ENCODE measurements around the gene PLK5. TPM values are rescaled to one million over a fixed set of nuclear protein-coding genes. Genes with fewer than 3 reads are reported as not detected.

The PLK5 gene
- total and polyA plus RNA-seq, 2 of the 4 experiments (the other 2 are of a cell fraction): not detected

- in situ Hi-C loops (cut with MboI; ENCODE audit: low sequenced_read_pairs) (no loop called here), dilution Hi-C loops (cut with HindIII; ENCODE audit: low sequenced_read_pairs, unreplicated experiment) (no loop called here), intact Hi-C loops (cut with micrococcal nuclease) (no loop called here)
- no peak overlapping the region; the same call in 1 of the 2 replicates for H2AK5ac ChIP-seq (ENCODE audit: low read depth, low read length)
- peak overlapping the region; percentile 93 for H2AK9ac ChIP-seq (replicated peaks; ENCODE audit: low read depth, low read length, poor library complexity)
- no peaks in the 10 kb centered on the region for H3K36me3 ChIP-seq (ENCODE audit: control insufficient read depth, insufficient read depth, low read length)
- peaks cover 10% of the 10 kb centered on the region; the same call in 1 of the 2 replicates for H3K27me3 ChIP-seq (ENCODE audit: control insufficient read depth, insufficient read depth, low read length)
- POLR2A ChIA-PET (ENCODE audit: unreplicated experiment): no interaction called here
- CTCF ChIA-PET: no interaction called here
- peak overlapping the region; percentile 73 for H3K14ac ChIP-seq (replicated peaks; ENCODE audit: low read depth, low read length)
- no peaks in the 10 kb centered on the region for H3K79me1 ChIP-seq (ENCODE audit: low read depth in 1 of 2, low read length in 2 of 2)
- 31% methylated on average over 13 of the region's 37 CpGs; no CpG with 5 or more reads in 1 of the 2 experiments for WGBS, 2 experiments (ENCODE audit: extremely low coverage in 2 of 2, insufficient read length in 1 of 2)
- H3K4me2 ChIP-seq (ENCODE audit: low read depth, low read length): peak overlapping the region; percentile 73
- peak overlapping the region; percentile 58 for H3K4me3 ChIP-seq (ENCODE audit: insufficient read depth, low read depth, low read length)
- H4K5ac ChIP-seq (ENCODE audit: low read depth, low read length): peak overlapping the region; percentile 12
- H4K91ac ChIP-seq (ENCODE audit: insufficient read depth, low read depth, low read length): peak overlapping the region; percentile 43; the same call in 1 of the 2 replicates
- H3K9me3 ChIP-seq (ENCODE audit: control insufficient read depth, insufficient read depth, low read length): no peaks in the 10 kb centered on the region
- no peak overlapping the region for H3K18ac ChIP-seq (ENCODE audit: low read depth, low read length)
- H2BK5ac ChIP-seq (ENCODE audit: low read depth, low read length, poor library complexity, severe bottlenecking): peak overlapping the region; percentile 47
- no TSS peak for BruUV-seq (replicated peaks)
- peak overlapping the region; percentile 77 for H3K4ac ChIP-seq (ENCODE audit: low read depth, low read length)
- no peaks in the 10 kb centered on the region for H3K9me1 ChIP-seq (ENCODE audit: insufficient read depth, low read length)
- H3K23ac ChIP-seq (ENCODE audit: low read depth, low read length): no peak overlapping the region
- peak overlapping the region; percentile 66 for H3K9ac ChIP-seq (ENCODE audit: low read depth, low read length)
- peak overlapping the region; percentile 68 for H3K27ac ChIP-seq (ENCODE audit: insufficient read depth, low read length)
- peak overlapping the region in 1 of 2 experiments; percentile 83; a peak in 2 of 4 replicates for H4K8ac ChIP-seq (ENCODE audit: low read depth in 2 of 2, low read length in 2 of 2)
- peak overlapping the region; percentile 99 for H2AFZ ChIP-seq (replicated peaks; ENCODE audit: low read length, poor library complexity)
- no peak for DNase-seq
- H3K56ac ChIP-seq (ENCODE audit: extremely low read depth, insufficient read depth, low read length): no peak overlapping the region
- no peak overlapping the region for H2BK15ac ChIP-seq (ENCODE audit: low read depth, low read length)
- ATAC-seq (ENCODE audit: low read depth): no peak
- peaks cover 3% of the 10 kb centered on the region; the same call in 1 of the 2 replicates for H4K20me1 ChIP-seq (ENCODE audit: insufficient read depth, low read length)
- peaks cover 9% of the 10 kb centered on the region for H3K4me1 ChIP-seq (ENCODE audit: control insufficient read depth, insufficient read depth, low read length)
- peak overlapping the region; percentile 60 for H2BK120ac ChIP-seq (ENCODE audit: low read depth, low read length)
- H2BK20ac ChIP-seq (ENCODE audit: low read depth, low read length): no peak overlapping the region
- TF ChIP-seq BHLHE40 (IDR thresholded peaks at IDR 0.05; ENCODE audit: low read depth, low read length) (no peak), CEBPB (IDR thresholded peaks at IDR 0.05; ENCODE audit: low read depth, low read length) (no peak), RAD21 (IDR thresholded peaks at IDR 0.05; ENCODE audit: low read length) (no peak), ELK1 (IDR thresholded peaks at IDR 0.05; ENCODE audit: borderline replicate concordance, low read depth, low read length) (no peak), MAZ (IDR thresholded peaks at IDR 0.05; ENCODE audit: borderline replicate concordance, low read depth, low read length) (no peak), NFE2L2 (IDR thresholded peaks at IDR 0.05; ENCODE audit: low read depth, low read length) (no peak), USF2 (IDR thresholded peaks at IDR 0.05; ENCODE audit: low read depth, low read length) (no peak), MAFK (IDR thresholded peaks at IDR 0.05; ENCODE audit: low read depth, low read length) (no peak), POLR2A (IDR thresholded peaks at IDR 0.05; ENCODE audit: low read depth, low read length) (no peak), FOS (IDR thresholded peaks at IDR 0.05; ENCODE audit: low read depth, low read length) (no peak), RCOR1 (IDR thresholded peaks at IDR 0.05; ENCODE audit: insufficient replicate concordance, low read length) (no peak), CHD1 (IDR thresholded peaks at IDR 0.05; ENCODE audit: low read depth, low read length) (no peak), MXI1 (IDR thresholded peaks at IDR 0.05; ENCODE audit: borderline replicate concordance, low read depth, low read length) (no peak), RFX5 (IDR thresholded peaks at IDR 0.05; ENCODE audit: low read depth, low read length) (no peak), SMC3 (IDR thresholded peaks at IDR 0.05; ENCODE audit: low read depth, low read length) (no peak)
These were observed 34.2 kb upstream of the PLK5 start for GRCh38 chr19:1489463-1490310.

Data from IMR-90 (cell line).